HG03060 (cell line): Measurements from ENCODE around the gene SMYD3.

ENCODE experiments used
- ATAC-seq: cut with Tn5 transposase; IDR thresholded peaks from one replicate; pipeline ENCODE4 v1.9.1; 2021; ENCODE audit warnings: low read depth, moderate number of reproducible peaks; ENCODE audit not compliant: unreplicated experiment

The SMYD3 gene

DNA sequence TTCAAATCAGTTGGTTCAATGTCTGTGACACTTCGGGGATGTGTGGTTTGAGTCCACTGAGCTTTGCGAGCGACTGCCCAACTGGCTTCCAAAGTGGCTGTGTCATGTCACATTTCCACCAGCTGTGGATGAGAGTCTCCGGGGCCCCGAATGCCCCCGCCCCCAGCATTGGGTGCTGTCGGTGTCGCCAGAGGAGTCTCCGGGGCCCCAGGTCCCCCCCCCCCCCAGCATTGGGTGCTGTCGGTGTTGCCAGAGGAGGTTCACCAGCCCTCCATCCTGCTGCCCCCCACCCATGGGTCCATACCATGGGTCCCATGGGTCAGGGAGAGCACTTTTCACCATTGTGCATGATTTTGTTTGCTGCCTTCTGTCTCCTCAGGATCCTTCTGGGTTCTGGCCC lies 9.0 kb upstream of the SMYD3 start:
- ATAC-seq = no peak

DNA sequence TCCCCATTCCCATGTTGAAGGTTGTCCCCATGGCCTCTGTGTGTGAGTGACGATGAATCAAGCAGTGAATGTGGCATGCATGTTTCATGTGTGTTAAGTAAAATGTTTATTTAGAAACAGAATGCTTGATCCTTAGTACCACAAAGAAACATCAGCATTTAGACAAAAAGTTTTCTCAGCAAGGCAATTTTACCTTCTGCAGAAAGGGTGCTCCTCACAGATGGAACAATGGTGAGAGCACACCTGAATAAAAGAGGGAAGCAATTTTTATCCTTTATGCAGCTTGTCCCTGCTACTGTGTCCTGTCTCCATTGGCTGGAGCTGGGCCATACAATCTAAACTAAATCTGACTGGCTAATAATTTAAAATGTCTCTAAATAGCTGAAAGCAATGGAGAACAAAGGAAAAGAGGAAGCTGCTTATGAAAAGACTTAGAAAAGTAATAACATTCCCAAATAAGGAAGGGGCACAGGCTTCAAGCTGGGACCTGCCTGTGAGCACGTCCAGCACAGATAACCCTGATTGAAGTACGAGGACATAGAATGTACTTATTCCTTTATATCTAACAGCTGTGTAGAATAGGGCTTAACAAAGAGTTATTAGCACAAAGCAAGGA lies 8.4 kb upstream of the SMYD3 start:
- ATAC-seq = no peak

GRCh38 chr1:246513619-246514343 lies 6.7 kb upstream of the SMYD3 start:
- ATAC-seq = no peak

DNA sequence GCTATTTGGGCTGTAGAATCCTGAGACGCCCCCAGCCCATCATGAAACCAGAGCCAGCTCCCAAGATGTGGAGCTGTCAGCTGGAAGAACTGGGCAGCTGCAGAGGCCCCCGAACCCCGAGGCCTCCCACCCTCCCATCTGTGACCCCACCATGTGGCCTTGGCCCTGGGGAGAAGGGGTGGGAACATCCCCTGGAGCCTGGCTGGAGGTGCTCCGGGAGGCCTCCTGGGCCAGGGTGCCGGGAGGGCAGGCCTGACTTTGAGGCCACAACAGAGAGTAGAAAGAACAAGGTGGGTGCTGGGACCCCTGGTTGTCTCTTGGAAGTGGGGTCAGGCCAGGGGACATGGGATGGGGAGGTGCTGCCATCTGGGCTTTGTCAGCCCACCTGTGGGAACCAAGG lies 6.0 kb upstream of the SMYD3 start:
- no peak for ATAC-seq

DNA sequence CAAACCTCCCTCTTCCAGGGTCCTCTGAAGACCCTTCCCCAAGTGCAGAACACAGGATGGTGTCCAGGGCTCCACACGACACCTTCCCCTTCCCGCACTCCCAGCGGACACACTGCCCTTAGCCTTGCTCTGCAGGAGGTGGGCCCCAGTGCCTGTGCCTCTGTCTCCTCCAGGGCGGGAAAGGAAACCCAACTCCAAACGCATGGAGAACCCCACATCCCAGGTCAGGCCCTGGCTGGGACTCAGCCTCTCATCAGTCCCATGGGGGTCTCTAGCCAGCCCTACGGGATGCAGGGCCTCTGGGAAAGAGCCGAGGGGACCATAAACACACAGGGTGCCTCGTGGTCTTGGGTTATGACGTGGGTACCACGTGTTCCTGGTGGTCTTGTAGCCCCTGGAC lies 5.6 kb upstream of the SMYD3 start:
- no peak for ATAC-seq

DNA sequence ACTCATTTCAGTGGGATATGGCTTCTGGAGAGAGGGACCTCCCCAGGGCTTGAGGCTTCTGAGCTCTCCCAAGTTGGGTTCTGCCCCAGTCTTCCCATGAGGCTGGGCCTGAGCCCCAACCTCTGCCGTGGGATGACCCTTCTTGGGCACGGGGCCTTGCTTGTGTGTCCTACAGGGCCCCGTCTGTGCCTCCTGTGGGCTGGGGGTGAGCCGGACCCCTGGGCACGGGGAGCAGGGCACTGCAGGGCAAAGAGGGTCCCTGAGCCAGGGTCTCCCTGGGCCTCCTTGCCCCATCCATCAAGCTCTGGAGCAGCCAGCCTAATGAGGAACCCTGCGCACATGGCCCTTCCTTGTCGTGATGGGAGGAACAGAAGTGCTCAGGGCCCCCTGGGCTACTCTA lies 5.2 kb upstream of the SMYD3 start:
- no peak for ATAC-seq

DNA sequence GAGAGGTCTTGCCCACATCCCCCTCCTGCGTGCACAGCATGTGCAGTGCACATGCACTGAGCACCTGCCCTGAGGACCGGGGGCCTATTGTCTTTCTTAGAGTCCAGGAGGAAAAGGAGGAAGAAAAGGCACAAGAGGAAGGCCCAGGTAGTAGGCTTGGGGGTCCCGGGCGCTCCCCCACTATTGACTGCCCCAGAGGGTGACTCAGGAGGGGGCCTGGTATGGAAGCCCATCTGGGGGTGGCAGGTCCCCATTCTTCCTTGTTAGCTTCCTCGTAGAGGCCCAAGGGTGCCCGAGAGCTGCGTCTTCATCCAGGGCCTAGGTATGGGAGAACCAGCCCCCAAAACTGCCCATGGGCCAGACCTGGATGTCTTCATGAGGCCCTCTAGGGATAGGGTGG lies 4.1 kb upstream of the SMYD3 start:
- ATAC-seq = no peak

GRCh38 chr1:246510147-246511030 lies 3.3 kb upstream of the SMYD3 start:
- no peak for ATAC-seq

- no peak for ATAC-seq
Observed at GRCh38 chr1:246508897-246509688, 2.0 kb upstream of the SMYD3 start.

- no peak for ATAC-seq
Observed at GRCh38 chr1:246506367-246506673, 759 bp downstream of the SMYD3 start.

- no peak for ATAC-seq
Observed at GRCh38 chr1:246503341-246503740, 3.7 kb downstream of the SMYD3 start.

GRCh38 chr1:246497331-246497915 lies 9.7 kb downstream of the SMYD3 start:
- ATAC-seq = no peak

DNA sequence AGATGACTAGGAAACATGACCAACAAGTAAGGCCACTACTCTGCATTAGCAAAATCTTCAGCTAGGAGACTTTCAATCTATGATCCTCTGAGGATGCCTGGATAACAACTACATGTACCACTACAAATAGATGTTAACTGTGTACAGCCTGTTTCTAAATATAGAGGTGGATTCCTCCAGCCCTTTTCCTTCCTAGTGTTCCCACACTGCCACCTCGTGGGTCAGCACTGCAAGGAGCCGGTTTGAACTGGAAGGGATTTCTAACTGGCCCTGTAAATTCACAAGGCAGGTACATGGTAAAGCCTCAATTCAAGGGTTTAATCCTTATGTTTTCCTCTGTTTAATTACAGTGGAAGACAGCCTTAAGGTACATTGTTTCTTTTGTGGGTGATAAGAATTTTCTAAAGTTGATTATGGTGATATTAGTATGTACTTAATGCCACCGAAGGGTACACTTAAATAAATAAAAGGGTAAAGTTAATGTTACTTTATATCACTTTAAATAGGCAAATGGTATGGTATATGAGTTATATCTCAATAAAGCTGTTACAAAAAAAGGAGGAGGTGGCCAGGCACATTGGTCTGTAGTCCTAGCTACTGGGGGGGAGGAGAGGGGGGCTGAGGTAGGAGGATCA lies 14.4 kb downstream of the SMYD3 start:
- ATAC-seq = no peak

DNA sequence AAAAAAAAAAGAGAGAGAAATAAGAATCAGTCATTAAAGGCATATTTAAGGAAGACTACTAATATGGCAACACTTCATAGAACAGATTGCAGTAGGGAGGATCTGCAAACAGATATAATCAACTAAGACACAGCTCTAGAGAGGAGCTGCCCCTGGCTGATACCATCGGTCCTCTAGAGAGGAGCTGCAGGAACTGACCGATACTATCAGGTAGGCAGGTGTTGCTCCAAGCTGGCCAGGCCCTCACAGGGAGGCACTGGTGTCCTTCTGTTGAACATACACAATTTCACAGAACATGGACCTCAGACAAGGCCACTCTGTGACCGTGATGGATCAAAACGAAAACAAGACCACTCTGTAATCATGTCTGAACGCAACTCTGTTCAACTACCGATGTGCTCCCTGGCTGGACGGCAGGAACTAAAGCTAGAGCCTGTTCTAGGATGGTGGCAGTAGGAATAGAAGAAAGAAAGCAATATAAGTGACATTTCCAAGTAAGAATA lies 15.5 kb downstream of the SMYD3 start:
- ATAC-seq = no peak

DNA sequence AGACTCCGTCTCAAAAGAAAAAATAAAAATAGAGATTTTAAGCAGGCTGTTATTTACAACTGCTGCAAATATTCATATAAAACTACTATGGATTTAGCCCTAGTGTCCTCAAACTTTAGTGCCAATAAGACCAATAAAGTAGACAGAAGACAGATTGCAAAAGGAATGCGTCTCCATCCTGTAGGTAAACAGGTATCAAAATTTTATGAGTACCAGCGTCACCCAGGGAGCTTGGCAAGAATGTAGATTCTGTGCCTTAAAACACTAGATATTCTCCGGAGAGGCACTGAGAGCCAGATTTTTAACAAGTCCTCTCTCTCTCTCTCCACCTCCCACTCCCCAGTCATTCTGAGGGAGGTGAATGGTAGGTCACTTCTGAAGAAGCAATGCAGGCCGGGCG lies 18.4 kb downstream of the SMYD3 start:
- ATAC-seq = no peak

- no peak for ATAC-seq
Observed at GRCh38 chr1:246483569-246483933, 23.5 kb downstream of the SMYD3 start.

GRCh38 chr1:246482805-246483568 lies 24.1 kb downstream of the SMYD3 start:
- ATAC-seq = no peak

- no peak for ATAC-seq
Observed at GRCh38 chr1:246479061-246479460, 28.0 kb downstream of the SMYD3 start.

- ATAC-seq = no peak
Observed at GRCh38 chr1:246477634-246478033, 29.4 kb downstream of the SMYD3 start.
